ENCODE results near the gene FXYD1.

The FXYD1 gene

GRCh38 chr19:35162471-35163326, 24.1 kb downstream of the FXYD1 start:
- DNase-seq (ENCODE audit: low read depth), result no peak

- no peak for DNase-seq (ENCODE audit: low read depth)
Observed at GRCh38 chr19:35164418-35164817, 25.8 kb downstream of the FXYD1 start.

GRCh38 chr19:35165200-35166058, 26.8 kb downstream of the FXYD1 start:
- DNase-seq (ENCODE audit: low read depth), result no peak

- no peak for DNase-seq (ENCODE audit: low read depth)
Observed at GRCh38 chr19:35166100-35167063, 27.8 kb downstream of the FXYD1 start.

- no peak for DNase-seq (ENCODE audit: low read depth)
Observed at GRCh38 chr19:35167251-35168119, 28.9 kb downstream of the FXYD1 start.

GRCh38 chr19:35168196-35168595, 29.6 kb downstream of the FXYD1 start:
- no peak for DNase-seq (ENCODE audit: low read depth)

- no peak for DNase-seq (ENCODE audit: low read depth)
Observed at GRCh38 chr19:35169221-35169995, 30.8 kb downstream of the FXYD1 start.

GRCh38 chr19:35170359-35171061, 31.9 kb downstream of the FXYD1 start:
- DNase-seq (ENCODE audit: low read depth), result no peak

- DNase-seq (ENCODE audit: low read depth), result no peak
Observed at GRCh38 chr19:35171730-35172129, 33.1 kb downstream of the FXYD1 start.

- DNase-seq (ENCODE audit: low read depth), result no peak
Observed at GRCh38 chr19:35174226-35174625, 35.6 kb downstream of the FXYD1 start.

GRCh38 chr19:35176181-35176570, 37.6 kb downstream of the FXYD1 start:
- no peak for DNase-seq (ENCODE audit: low read depth)

- no peak for DNase-seq (ENCODE audit: low read depth)
Observed at GRCh38 chr19:35177377-35178274, 39.0 kb downstream of the FXYD1 start.

GRCh38 chr19:35178701-35179100, 40.1 kb downstream of the FXYD1 start:
- no peak for DNase-seq (ENCODE audit: low read depth)

- no peak for DNase-seq (ENCODE audit: low read depth)
Observed at GRCh38 chr19:35179830-35180229, 41.2 kb downstream of the FXYD1 start.

GRCh38 chr19:35181387-35181786, 42.8 kb downstream of the FXYD1 start:
- DNase-seq (ENCODE audit: low read depth), result no peak

GRCh38 chr19:35184267-35184666, 45.6 kb downstream of the FXYD1 start:
- no peak for DNase-seq (ENCODE audit: low read depth)

GRCh38 chr19:35184884-35185283, 46.3 kb downstream of the FXYD1 start:
- no peak for DNase-seq (ENCODE audit: low read depth)
